ENCODE data around the gene ZNF8. TPM values are rescaled to one million over a fixed set of nuclear protein-coding genes. Genes with fewer than 3 reads are reported as not detected.
"Not testable (repeated sequence)": the region's sequence is repeated elsewhere in the genome, so short reads cannot be mapped to it uniquely, and the experiment has no call there.

ZNF8 gene
- polyA plus RNA-seq (ENCODE audit: insufficient read length in 4 of 4), result 1 to 10 TPM; 5.5 to 8.8 (median 8.0) TPM

GRCh38 chr19:58278541-58279041, at the start of gene ZNF8:
Gene ZNF8, plus strand, starts transcription at chr19:58278955. Its CDS starts 127 bp downstream, at chr19:58279082.
- peak; percentile 96 to 98 (median 96) for DNase-seq (ENCODE audit: low read depth in 4 of 4, low spot score in 3 of 4)

- no peak for DNase-seq (ENCODE audit: low read depth in 4 of 4, low spot score in 3 of 4)
Observed at GRCh38 chr19:58229255-58229639, 49.5 kb upstream of the ZNF8 start.

GRCh38 chr19:58237324-58237723, 41.4 kb upstream of the ZNF8 start:
- no peak for DNase-seq (ENCODE audit: low read depth in 4 of 4, low spot score in 3 of 4)

- no peak for DNase-seq (ENCODE audit: low read depth in 4 of 4, low spot score in 3 of 4)
Observed at GRCh38 chr19:58243351-58243750, 35.4 kb upstream of the ZNF8 start.

- no peak for DNase-seq (ENCODE audit: low read depth in 4 of 4, low spot score in 3 of 4)
Observed at GRCh38 chr19:58248886-58249285, 29.9 kb upstream of the ZNF8 start.

GRCh38 chr19:58252102-58252685, 26.6 kb upstream of the ZNF8 start:
- DNase-seq (ENCODE audit: low read depth in 4 of 4, low spot score in 3 of 4), result no peak

GRCh38 chr19:58258259-58258658, 20.5 kb upstream of the ZNF8 start:
- not testable (repeated sequence) for DNase-seq (ENCODE audit: low read depth in 4 of 4, low spot score in 3 of 4)

GRCh38 chr19:58261600-58261967, 17.2 kb upstream of the ZNF8 start:
- DNase-seq (ENCODE audit: low read depth in 4 of 4, low spot score in 3 of 4), result no peak

GRCh38 chr19:58261968-58262921, 16.5 kb upstream of the ZNF8 start:
- DNase-seq (ENCODE audit: low read depth in 4 of 4, low spot score in 3 of 4), result no peak

- no peak for DNase-seq (ENCODE audit: low read depth in 4 of 4, low spot score in 3 of 4)
Observed at GRCh38 chr19:58262922-58263296, 15.8 kb upstream of the ZNF8 start.

GRCh38 chr19:58265100-58265499, 13.7 kb upstream of the ZNF8 start:
- DNase-seq (ENCODE audit: low read depth in 4 of 4, low spot score in 3 of 4), result no peak

GRCh38 chr19:58268344-58268743, 10.4 kb upstream of the ZNF8 start:
- DNase-seq (ENCODE audit: low read depth in 4 of 4, low spot score in 3 of 4), result no peak

GRCh38 chr19:58274771-58275201, 4.0 kb upstream of the ZNF8 start:
- DNase-seq (ENCODE audit: low read depth in 4 of 4, low spot score in 3 of 4), result no peak

GRCh38 chr19:58275564-58275963, 3.2 kb upstream of the ZNF8 start:
- DNase-seq (ENCODE audit: low read depth in 4 of 4, low spot score in 3 of 4), result no peak

- DNase-seq (ENCODE audit: low read depth in 4 of 4, low spot score in 3 of 4), result no peak
Observed at GRCh38 chr19:58277197-58277596, 1.6 kb upstream of the ZNF8 start.

- DNase-seq (ENCODE audit: low read depth in 4 of 4, low spot score in 3 of 4), result no peak
Observed at GRCh38 chr19:58277748-58278540, 811 bp upstream of the ZNF8 start.

- DNase-seq (ENCODE audit: low read depth in 4 of 4, low spot score in 3 of 4), result peak; percentile 27 to 42 (median 38)
Observed at GRCh38 chr19:58279042-58279924, 528 bp downstream of the ZNF8 start.

GRCh38 chr19:58279925-58280316, 1.2 kb downstream of the ZNF8 start:
- DNase-seq (ENCODE audit: low read depth in 4 of 4, low spot score in 3 of 4), result no peak

GRCh38 chr19:58284199-58284598, 5.4 kb downstream of the ZNF8 start:
- DNase-seq (ENCODE audit: low read depth in 4 of 4, low spot score in 3 of 4), result no peak

- no peak for DNase-seq (ENCODE audit: low read depth in 4 of 4, low spot score in 3 of 4)
Observed at GRCh38 chr19:58291943-58292342, 13.2 kb downstream of the ZNF8 start.
